HG03103 (cell line): ENCODE data around the gene ELMO1.

ENCODE experiments used
- ATAC-seq: cut with Tn5 transposase; IDR thresholded peaks from one replicate; pipeline ENCODE4 v1.9.1; 2021; ENCODE audit warnings: low read depth; ENCODE audit not compliant: unreplicated experiment

Gene ELMO1

DNA sequence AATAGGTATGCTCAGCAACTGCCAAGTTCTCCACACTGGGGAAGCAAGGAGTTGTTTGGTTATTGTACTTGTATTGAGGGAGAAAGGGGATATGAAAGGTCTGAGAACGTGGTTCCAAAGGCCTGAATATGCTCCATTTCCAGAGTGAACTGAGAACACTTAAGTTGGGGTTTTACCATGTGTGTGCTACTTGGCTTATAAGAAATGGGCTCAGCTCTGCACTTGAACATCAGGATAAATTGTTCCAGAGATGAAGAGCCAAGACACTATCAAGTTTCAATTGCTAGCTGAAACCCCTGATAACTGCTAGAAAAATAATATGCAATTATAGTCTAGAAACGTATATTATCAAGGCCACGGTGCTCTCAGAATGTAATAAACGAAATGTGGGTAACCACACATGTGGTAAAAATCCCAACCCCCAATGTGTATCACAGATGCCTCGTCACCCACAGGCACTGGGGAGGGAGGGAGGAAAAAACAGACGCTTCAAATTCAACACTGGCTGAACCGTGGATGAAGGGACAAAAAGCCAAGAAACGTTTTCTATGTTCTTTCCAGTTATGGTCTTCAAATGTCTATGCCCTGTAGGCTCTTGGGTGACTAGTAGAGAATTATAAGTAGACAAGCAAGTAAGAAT, 16.3 kb downstream of the ELMO1 start:
- no peak for ATAC-seq

DNA sequence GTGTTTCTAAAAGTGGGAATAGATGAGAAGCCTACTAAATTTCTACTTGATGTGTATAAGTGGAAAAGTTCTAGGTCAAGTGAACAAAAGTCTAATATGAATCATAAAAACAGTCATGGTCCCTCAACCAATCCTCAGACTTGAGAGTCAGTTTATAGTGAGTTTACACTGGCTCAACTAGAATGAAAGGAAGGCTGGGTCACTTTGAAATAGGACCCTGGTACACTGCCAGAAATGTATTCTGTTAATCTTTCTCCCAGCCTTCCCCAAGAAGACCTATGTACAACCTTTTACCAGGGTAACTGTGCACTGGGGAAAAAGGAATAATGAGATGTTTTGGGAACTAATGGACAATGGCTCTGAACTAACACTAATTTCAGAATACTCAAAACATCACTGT, 17.3 kb downstream of the ELMO1 start:
- ATAC-seq: no peak

DNA sequence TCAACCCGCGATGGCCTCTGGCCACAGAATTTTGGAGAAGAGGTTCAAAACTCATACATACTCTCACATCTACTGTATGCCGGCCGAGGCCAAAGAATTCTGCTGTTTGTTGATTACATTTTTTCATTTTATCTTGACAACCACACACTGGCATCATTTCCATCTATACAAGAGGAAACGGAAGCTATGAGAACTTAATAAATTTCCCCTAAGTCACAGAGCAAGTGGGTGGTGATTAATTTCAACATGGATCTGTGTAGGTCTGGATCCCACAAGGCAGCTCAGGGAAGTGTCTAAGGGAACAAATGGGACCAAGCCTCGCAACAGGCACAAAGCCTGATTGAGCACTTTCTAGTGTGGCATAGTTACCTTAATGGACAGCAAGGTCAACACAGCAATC, 18.0 kb downstream of the ELMO1 start:
- ATAC-seq: no peak

DNA sequence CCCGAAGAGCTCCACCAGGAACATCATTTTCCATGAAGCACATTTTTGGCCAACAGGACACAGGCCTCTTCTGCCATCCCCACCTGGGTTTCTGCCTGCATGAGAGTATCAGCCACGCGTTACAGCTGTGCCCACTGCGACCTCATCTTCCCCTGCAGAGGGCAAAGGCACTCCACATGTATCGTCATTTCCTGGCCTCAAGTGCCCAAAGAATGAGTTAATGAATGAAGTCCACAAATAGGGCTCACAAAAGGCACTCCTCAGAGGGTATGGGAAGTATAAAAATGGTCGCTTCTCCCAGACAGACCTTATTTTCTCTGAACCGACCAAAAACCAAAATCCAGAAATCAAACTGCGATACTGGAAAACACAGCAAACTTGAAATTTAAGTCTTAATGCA, 18.5 kb downstream of the ELMO1 start:
- ATAC-seq: no peak

DNA sequence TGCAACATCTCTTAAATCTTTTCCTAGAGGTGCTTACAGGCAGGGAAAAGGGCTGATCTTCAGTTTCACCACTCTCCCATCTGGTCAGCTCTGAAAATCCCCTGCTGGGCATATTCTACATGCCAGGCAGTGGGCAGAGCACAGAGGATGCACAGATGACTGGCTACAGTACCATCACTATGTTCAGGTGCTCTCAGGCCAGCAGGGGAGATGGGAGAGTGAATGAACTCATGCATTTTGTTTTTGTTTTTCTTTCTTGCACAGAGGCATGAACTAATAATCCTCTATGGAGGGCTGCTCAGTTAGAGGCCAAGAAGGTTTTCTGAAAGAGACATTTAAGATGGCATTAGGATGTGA, 19.3 kb downstream of the ELMO1 start:
- ATAC-seq: no peak

DNA sequence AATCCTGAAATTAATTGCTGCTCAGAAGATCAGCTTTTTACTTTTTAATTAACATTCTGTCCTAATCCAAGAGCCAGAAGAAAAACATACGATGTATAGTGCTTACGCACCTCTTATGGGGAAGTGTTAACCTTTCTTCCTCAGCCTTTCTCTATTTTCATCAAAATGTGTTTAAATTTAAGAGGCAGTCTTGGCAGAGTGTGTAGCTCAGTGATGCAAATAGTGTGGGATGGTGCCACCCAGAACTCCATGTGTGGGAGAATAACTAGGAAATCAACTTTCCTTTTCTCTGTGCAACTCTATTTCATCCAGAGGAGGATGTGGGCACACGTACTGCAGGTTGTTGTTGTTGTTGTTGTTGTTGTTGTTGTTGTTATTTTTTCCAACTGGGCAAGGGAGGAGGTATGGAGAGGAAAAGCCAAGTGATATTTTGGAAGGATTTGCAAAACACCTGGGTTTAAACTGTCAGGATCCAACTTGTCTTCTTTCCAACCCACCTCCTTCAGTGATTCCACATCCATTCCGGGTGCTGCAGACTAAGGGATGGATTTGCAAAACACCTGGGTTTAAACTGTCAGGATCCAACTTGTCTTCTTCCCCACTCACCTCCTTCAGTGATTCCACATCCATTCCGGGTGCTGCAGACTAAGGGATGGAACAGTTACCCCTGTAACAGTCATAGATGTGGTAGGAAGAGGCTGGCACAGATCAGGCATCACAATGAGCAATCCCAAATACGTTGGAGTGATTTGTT, 19.8 kb downstream of the ELMO1 start:
- no peak for ATAC-seq

DNA sequence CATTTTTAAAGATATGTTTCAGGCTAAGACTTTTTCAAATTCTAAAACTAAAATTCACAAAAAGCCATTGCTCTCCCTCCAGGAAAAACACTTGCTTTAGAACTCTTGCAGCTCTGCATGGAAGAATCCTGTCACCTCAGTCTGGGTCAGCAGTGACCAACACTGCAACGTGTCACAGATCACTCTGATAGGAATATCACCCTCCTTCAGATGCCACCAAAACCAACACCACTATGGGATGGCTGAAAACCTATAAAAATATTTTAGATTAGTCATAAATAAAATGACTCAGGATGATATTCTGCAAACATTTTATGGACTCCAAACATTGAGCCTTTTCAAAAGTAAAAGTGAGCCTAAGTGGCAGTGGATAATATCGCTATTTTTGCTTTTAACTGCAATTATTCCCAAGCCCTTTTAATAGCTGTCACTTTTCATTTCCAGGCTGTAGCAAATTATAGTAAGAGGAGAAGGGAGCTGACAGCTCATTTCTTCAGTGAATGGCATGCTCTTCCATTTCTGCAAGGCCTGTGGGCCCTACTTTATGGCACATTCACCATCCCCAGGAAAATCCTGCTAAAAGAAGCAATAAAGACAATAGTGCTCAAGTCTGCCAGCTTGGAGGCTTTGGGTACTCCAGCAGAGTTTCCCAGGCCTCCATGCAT, 21.3 kb downstream of the ELMO1 start:
- no peak for ATAC-seq

DNA sequence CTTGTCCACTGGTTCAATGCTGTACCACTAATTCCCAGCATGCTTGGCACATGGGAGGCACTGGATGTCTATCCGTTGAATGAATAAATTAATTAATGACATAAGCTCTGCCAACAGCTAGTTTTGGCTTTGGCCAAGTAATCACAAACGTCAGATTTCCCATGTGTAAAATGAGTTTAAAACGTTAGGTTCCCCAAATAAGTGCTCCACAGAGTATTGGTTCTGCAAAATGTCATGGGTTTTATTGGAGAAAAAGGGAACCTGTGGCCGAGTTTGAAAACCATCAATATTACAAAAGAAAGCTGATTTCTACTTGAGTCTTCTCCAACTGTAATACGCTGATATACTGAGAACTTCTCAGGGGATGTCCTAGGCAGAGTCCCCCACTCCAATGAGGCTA, 23.2 kb downstream of the ELMO1 start:
- ATAC-seq: no peak

DNA sequence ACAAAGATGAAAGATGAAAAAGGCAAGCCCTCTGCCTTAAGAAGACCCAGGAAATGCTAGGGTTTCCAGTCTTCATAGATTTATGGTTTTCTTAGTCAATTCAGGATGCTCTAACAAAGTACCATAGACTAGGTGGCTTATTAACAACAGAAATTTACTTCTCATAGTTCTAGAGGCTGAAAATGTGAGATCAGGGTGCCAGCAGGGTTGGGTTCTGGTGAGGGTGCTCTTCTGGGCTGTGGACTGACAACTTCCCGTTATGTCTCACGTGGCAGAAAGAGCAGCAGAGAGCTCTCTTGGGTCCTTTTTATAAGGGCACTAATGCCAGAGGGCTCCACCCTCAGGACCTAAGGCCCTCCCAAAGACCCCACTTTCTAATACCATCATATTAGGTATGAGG, 23.7 kb downstream of the ELMO1 start:
- ATAC-seq: no peak

DNA sequence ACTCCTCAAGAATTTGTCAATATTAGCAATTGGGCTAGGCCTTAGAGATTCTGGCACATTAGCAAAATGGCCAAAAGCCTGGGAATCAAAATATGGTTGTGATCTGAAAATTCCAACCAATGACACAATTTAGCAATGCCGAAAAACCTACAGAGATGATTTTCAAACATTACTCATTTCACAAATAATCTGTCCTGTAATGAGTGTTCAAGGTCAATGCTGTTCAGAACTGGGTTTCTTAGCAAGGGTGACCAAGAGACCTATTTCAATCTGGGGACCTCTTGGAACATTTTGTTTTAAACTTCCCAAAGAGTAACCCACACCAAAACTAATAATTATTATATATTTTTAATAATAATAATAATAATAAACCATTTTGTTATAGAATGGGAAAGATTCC, 24.1 kb downstream of the ELMO1 start:
- no peak for ATAC-seq

DNA sequence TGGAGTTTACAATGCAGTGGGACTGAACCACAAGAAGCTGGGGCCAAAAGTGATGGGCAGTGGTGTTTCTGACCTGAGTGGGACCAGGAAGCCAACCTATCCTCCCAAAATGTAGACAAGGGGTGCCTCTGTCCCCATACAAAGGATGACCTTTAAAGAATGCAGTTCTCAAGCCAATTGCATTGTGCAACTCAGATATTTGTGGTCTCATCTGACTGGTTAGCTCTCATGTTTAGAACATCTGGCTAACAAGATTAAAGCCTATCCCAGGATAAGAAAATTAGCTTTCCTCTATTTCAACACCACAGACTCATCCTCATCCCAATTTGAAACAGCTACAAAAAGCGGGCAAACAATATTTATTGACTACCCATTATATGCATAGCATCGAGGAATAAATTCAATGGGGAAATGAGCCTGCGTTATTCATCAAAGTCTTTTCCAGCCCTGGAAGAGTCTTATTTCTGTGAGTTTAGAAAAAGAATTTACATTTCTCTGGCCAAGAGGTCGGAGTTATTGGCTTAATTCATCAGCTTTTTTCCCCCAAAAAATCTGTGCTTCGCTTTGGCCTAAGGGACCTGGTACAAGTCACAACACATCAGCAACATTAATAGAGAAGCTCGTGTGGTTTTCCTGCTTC, 26.7 kb downstream of the ELMO1 start:
- no peak for ATAC-seq

DNA sequence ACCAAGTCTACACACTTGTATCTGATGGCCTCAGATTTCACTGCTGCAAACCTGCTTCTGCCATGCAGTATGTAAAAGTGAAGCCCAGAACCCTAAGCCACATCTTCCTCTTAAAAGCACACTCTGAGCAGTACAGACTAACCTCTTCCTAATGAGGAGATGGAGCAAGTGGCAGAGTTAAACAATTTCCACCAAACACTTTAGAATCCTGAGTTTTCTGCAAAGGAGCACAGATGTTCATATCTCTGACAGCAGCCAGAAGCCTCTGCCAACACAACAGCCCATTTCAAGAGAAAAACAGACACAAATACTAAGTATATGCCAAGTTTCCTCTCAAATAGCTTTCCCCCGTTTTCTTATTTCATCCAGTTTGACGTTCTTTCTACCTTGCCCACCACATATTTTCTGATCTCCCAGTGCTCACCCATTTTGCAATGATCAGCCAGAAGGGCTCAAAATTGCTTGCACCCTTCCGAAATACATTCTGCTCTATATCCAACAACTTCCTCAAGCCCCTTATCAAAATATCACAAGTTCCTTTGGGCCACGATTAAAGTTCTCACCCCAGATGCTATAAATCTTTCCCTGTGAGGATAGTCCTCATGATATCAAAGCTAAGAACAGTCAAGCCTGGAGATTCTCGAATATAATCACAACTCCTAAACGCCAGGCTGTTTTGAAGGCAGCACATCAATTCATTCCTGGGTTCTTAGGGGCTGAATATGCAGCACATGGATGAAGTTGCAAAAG, 27.5 kb downstream of the ELMO1 start:
- ATAC-seq: no peak

DNA sequence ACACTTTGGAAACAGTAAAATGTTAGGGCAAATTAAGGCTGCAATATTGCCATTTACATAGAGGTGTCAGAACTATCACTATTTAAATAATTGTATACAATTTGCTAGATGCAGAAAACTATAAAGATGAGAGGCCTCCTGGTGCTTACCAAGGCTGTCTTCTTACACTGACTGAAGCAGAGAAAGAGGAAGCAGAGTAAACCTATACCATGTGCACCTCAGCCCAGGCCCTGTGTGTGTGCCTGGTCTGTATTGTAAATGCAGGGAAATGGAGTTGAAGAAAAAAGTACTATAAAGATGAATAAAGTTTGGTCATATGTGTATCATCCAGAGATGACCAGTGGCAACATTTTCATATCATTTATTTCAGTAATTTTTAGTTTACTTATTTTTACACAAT, 29.2 kb downstream of the ELMO1 start:
- ATAC-seq: no peak

DNA sequence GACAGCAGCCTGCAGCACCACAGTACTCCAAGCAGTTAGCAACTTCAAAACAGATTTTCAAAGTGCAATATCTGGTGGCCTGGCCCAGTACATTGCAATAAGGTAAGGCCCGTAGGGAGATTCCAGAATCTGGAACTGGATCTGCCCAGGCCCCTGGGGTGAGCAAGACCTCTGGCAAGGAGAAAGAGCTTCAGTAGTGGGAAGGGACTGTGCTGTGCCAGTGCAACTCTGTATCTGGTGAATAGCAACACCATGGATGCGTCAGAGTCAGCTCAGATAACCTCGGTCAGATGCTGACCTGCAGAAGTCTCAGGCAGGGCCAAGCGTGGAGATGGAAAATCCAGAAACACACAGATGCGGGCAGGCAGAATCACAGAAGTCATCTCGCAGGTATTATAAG, 30.3 kb downstream of the ELMO1 start:
- ATAC-seq: no peak

DNA sequence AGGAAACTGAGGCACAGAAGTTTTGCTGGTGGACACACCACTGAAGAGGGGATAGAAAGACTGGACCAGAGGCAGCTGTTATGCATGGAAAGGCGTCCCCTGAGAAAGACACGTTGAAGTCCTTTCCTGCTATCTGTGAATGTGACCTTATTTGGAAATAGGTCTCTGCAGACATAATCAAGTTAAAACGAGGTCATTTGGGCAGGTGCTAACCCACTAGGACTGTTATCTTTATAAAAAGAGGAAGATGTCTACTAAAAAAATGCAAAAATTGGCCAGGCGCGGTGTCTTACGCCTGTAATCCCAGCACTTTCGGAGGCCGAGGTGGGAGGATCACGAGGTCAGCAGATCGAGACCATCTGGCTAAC, 31.6 kb downstream of the ELMO1 start:
- no peak for ATAC-seq

DNA sequence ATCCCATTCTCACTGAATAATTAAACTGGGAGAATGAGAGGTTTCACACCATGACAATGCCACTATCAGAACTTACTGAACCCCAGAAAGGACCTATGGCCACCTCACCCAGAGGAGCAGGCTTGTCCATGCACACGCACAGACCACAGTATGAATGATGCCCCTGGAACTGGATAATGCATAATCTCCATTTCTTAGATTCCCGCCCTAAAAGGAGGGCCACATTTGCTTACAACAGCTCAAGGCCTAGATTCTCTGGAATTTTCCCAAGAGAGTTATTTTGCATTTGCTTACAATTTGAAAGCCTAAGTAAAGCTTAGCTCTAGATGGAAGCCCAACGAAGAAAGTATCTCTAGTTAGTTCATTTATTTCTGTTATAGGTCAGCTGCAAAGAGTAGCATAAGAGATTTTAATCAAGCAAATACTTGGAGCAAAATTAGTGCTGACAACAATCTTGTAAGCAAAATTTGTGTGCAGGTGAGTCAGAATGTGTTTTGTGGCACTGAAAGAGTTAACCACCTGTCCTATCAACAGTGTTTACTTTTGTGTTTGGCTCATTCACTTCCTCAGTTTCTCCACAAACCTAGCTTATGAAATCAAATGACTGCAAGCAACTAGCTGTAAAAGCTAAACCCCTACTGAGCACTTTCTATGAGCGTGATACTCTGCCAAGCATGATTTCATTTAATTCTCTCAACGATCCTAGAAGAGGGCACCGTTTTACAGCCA, 32.1 kb downstream of the ELMO1 start:
- ATAC-seq: no peak

DNA sequence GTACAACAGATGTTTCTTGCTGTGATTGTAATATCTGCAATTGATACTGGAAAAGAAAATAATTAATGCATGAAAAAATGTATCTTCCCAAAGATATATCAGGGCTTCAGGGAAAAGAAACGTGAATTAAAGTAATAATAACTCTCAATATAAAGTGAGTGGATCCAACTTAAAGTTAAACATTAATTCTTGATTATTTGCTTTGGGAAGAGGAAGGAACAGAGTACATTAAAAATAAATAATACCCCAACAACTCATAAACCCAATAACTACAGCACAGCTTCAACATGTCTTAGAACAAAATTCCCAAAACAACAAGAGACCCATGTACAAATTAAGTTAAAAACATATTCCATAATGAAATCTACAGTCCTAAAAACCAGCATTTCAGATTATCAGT, 33.0 kb downstream of the ELMO1 start:
- no peak for ATAC-seq

DNA sequence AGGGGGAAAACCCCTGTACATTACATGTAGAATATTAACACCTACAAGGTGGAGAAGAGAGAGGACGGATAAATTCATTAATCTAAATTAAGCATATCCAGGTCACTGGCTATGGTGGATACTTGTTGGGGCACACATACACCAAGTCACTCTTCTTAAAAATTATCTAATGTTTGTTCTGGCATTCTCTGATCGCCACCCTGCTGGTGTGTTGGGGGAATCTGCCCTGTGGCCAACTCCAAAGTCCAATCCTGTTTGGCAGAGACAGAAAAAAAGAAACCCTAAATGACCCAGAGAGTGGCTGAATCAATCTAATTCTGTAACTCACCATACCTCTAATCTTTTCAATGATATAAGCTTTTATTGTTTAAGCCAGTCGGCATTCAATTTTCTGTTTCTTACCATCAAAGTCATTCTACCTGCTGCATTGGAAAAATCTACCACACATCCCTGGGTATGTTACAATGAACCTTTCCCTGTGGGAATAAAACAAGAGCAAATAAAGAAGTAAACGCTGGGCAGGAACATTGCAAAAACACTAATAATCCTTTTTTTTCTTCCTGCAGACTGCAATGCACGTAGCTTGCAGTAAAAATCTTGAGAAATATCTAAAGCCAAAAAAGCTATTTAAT, 34.2 kb downstream of the ELMO1 start:
- ATAC-seq: no peak

DNA sequence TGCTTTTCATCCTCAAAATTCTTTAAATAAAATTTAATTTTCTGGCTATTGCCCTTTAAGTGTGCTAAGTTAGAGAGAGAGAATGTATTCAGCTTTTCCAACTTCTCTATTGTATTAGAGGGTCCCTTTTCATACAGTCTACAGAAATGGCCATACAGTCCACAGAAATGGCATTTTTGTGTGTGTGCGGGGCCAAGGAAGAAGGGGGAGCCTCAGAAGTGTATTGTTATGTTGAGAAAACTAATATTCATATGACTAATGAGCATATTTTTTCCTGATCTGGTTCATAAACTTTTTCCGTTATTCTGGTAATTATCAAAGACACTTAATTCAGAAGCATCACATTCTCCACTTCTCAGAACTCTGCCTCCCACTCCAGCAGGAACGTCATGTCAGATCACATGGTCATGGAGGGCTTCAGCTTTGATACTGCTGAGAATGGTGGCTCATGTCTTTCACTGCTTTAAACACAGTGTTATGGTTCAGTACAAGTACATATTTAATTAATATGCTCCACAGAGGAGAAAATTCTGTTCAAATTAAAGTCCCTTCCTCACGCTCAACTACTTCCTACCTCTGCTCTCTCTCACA, 37.1 kb downstream of the ELMO1 start:
- no peak for ATAC-seq
